Testis (tissue), 3 donors: ENCODE results near the gene TMEM151B. TPM values are rescaled to one million over a fixed set of nuclear protein-coding genes. Genes with fewer than 3 reads are reported as not detected.

Source experiments
- DNase-seq: peaks from one replicate; pipeline ENCODE4 v3.0.0-alpha.2; 2019
- H3K27ac ChIP-seq, 2 donors: fragments of 200-600 bp; sonication (generic); one replicate each; pipeline ENCODE4 v1.5.1; 2019
- H3K27me3 ChIP-seq: fragments of 200-600 bp; sonication (generic); one replicate; pipeline ENCODE4 v1.5.1; 2019
- H3K36me3 ChIP-seq: fragments of 200-600 bp; sonication (generic); one replicate; pipeline ENCODE4 v1.5.1; 2017; ENCODE audit warnings: low read depth; ENCODE audit errors: missing control alignments
- H3K4me1 ChIP-seq: fragments of 200-600 bp; sonication (generic); one replicate; pipeline ENCODE4 v1.5.1; 2019
- H3K4me3 ChIP-seq, 2 donors: fragments of 200-600 bp; sonication (generic); one replicate each; pipeline ENCODE4 v1.5.1; 2017 to 2019
- H3K9me3 ChIP-seq: fragments of 200-600 bp; sonication (generic); one replicate; pipeline ENCODE4 v1.5.1; 2017
- POLR2A ChIP-seq: fragments of 450-650 bp; IDR thresholded peaks from one replicate; pipeline ENCODE4 v1.6.1; 2017; ENCODE audit warnings: antibody characterized with exemption, mild to moderate bottlenecking, moderate library complexity
- WGBS, 2 donors: methylation state at CpG; one replicate each; pipeline ENCODE4 v1.1.5; 2018; 5-methylcytosine and 5-hydroxymethylcytosine counted together
- intact Hi-C: fragments of 100-400 bp; cut with DNase I; formaldehyde crosslinking; loops from one replicate; pipeline ENCODE4 v1.15.1; 2023; ENCODE audit warnings: low total_unique reads
- polyA plus RNA-seq: library from polyadenylated mRNA; stranded (reverse); fragments of 350-450 nt; fragmentation: Illumina TruSeq; extraction: RNeasy Lipid Tissue Mini Kit (QIAGEN cat#74804); gene quantifications from one replicate; pipeline ENCODE4 v1.2.3, GENCODE V29; 2014; ENCODE audit warnings: low read depth, low replicate concordance; ENCODE audit not compliant: insufficient read depth
- total RNA-seq, 2 donors: library from RNA; depleted of rRNA; stranded (reverse); fragments of >200 nt; gene quantifications; one replicate each; pipeline ENCODE4 v1.2.3, GENCODE V29; 2016
- TF ChIP-seq, protein P1 (sequence below), 3 experiments: fragments of 450-650 bp in 2 of 3; fragments of 200-600 bp in 1 of 3; sonication (generic) in 1 of 3; IDR thresholded peaks; one replicate each; pipeline ENCODE4 v1.5.1; 2016 to 2019; ENCODE audit warnings: antibody characterized with exemption in 3 of 3, mild to moderate bottlenecking in 2 of 3, moderate library complexity in 1 of 3

Gene TMEM151B
- total and polyA plus RNA-seq, 3 donors from 2014 or later = 1.3 to 2.8 (median 1.6) TPM

DNA sequence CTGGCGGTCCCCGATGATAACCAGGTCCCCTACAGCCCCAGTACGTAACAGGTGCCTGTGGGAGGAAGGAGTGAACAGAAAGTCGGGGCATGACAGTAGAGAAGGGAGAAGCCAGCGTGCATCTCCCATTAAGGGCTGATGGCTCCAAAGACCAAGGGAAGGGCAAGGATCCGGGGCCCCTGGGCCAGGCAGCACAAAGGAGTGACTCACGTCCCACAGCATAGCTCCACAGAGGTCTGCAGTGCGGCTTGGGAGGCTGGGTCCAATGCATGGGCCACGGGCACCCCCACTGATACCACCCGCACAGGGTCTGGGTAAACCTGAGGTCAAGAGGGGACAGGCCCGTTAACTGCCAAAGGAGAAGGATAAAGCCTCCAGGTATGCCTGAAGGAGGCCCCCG is 32.6 kb downstream of the TMEM151B start:
- Histone ChIP-seq H3K27ac (no peak overlapping the region), H3K9me3 (no peaks in the 10 kb centered on the region), H3K27me3 (no peaks in the 10 kb centered on the region), H3K36me3 (no peaks in the 10 kb centered on the region), H3K4me1 (peaks cover 2% of the 10 kb centered on the region), H3K4me3 (no peak overlapping the region)
- intact Hi-C loops = no loop called here
- DNase-seq = no peak
- TF ChIP-seq POLR2A = no peak
- TF ChIP-seq, protein P1, sequence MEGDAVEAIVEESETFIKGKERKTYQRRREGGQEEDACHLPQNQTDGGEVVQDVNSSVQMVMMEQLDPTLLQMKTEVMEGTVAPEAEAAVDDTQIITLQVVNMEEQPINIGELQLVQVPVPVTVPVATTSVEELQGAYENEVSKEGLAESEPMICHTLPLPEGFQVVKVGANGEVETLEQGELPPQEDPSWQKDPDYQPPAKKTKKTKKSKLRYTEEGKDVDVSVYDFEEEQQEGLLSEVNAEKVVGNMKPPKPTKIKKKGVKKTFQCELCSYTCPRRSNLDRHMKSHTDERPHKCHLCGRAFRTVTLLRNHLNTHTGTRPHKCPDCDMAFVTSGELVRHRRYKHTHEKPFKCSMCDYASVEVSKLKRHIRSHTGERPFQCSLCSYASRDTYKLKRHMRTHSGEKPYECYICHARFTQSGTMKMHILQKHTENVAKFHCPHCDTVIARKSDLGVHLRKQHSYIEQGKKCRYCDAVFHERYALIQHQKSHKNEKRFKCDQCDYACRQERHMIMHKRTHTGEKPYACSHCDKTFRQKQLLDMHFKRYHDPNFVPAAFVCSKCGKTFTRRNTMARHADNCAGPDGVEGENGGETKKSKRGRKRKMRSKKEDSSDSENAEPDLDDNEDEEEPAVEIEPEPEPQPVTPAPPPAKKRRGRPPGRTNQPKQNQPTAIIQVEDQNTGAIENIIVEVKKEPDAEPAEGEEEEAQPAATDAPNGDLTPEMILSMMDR (IDR thresholded peaks at IDR 0.05) = no peak
- 91 to 95% methylated on average over 4 to 12 of the region's 12 CpGs for WGBS, 2 donors

DNA sequence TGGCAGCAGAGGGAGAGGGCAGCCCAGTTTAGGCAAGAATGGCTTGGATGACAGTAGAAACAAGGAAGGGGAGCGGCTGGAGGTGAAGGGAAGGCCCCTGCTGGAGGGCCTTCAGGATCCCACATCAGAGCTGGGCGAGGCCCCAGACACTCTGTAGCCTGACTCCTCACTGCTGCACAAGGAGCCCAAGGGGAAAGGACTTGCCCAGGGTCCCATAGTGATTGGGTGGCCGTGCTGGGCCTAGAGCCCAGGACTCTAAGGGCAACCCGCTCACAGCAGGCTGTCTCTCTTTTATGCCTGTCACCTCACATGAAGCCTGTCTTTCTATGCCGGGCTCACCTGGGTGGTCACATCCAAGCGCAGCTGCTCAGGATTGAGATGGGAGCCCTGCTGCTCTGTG is 33.6 kb downstream of the TMEM151B start:
- no peaks in the 10 kb centered on the region for H3K36me3 ChIP-seq
- TF ChIP-seq POLR2A = no peak
- TF ChIP-seq, protein P1 (IDR thresholded peaks at IDR 0.05) = no peak
- intact Hi-C loops = no loop called here
- WGBS, 2 donors = 100% methylated on average over 6 of the region's 6 CpGs
- no peaks in the 10 kb centered on the region for H3K27me3 ChIP-seq
- no peaks in the 10 kb centered on the region for H3K9me3 ChIP-seq
- DNase-seq = no peak
- no peaks in the 10 kb centered on the region for H3K4me1 ChIP-seq
- H3K4me3 ChIP-seq = no peak overlapping the region
- no peak overlapping the region for H3K27ac ChIP-seq

DNA sequence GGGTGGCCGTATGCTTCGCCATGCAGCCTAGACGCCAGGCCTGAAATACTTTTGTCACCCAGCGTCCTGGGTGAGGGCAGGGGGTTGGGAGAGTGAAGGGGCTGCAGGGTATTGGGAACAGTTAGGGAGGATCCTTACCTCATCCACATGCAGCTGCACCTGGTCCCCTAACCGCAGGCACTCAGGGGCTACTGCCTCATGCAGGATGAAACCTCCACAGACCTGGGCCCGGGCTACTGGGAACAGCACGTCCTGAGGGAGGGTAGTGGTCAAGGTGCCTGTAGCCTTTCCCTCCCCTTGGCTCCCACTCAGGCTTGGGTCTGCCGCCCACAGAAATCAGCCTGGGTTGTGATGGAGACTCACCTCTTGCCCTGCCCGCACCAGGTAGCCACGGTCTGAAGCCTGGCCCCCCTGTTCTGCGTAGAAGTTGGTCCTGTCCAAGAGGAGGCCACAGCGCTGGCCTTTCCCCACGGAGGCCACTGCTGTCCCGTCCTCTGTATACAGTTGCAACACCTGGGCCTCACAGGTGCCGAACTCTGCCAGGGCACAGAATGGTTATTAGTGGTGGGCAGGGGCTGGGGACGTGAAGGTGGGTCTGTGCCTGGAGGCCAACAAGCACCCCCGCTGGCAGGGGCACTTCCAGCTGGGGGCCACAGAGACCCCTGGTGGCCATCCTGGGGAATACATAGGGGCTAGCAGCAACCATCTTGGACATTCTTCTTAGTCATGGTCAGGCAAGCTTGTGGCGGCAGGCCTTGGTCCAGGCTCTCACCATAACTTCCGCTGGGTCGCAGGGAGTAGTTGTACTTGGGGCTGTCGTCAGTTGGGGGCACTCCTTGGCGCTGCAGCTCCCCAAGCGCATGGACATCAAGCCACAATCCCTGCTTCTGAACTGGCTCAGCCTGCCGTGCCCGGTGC is 34.3 kb downstream of the TMEM151B start:
- no peaks in the 10 kb centered on the region for H3K4me1 ChIP-seq
- DNase-seq = peak; percentile 39
- H3K27me3 ChIP-seq = no peaks in the 10 kb centered on the region
- WGBS, 2 donors = 84 to 89% methylated on average over 11 to 25 of the region's 25 CpGs
- no peak overlapping the region for H3K27ac ChIP-seq
- no peaks in the 10 kb centered on the region for H3K9me3 ChIP-seq
- no peak for TF ChIP-seq POLR2A
- TF ChIP-seq, protein P1 (IDR thresholded peaks at IDR 0.05) = peak; percentile 62 to 80 (median 68)
- no peak overlapping the region for H3K4me3 ChIP-seq
- no peaks in the 10 kb centered on the region for H3K36me3 ChIP-seq
- intact Hi-C loops = no loop called here

DNA sequence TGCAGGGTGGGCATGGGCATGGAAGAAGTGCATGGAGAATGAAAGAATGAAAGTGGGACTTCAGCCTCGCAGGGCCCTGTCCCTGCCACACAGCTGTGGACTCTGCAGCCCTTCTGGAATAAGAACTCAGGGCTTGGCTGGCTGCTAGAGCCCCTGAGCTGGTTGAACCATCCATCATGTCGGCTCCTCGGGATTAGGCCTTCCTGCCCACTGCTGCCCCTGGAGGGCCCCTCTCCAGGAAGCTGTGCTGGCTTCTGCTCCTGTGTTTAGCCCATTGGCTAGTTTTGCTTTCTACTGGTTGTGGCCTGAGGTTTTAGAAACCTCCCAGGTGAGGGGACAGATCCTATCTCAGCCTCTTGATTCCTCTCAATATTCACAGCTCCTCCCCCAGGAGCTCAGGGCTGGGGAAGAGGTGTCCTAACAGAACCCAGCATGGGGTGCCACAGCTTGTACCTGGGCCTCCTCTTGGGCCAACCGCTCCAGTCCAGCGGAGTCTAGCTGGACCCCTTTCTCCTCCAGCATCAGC is 35.0 kb downstream of the TMEM151B start:
- H3K36me3 ChIP-seq = no peaks in the 10 kb centered on the region
- TF ChIP-seq, protein P1 (IDR thresholded peaks at IDR 0.05) = no peak
- no peak for TF ChIP-seq POLR2A
- H3K27me3 ChIP-seq = no peaks in the 10 kb centered on the region
- WGBS, 2 donors = 91 to 94% methylated on average over 2 to 5 of the region's 5 CpGs
- no peaks in the 10 kb centered on the region for H3K9me3 ChIP-seq
- H3K4me3 ChIP-seq = no peak overlapping the region
- H3K4me1 ChIP-seq = no peaks in the 10 kb centered on the region
- no peak for DNase-seq
- H3K27ac ChIP-seq = no peak overlapping the region
- intact Hi-C loops = no loop called here
